AG04450 (cell line): ENCODE results near the gene EID3. TPM values are rescaled to one million over a fixed set of nuclear protein-coding genes. Genes with fewer than 3 reads are reported as not detected.

Source experiments
- CTCF ChIA-PET: fragments of 300-600, 350-600 bp; formaldehyde crosslinking; extraction: SDS; loops from one replicate; lab custom pipeline; 2022; ENCODE audit warnings: antibody characterized with exemption, inconsistent platforms; lab: Charles Lee
- POLR2A ChIA-PET: fragments of 350-600 bp; formaldehyde crosslinking; extraction: SDS; loops from one replicate; lab custom pipeline; 2021; ENCODE audit warnings: antibody characterized with exemption, inconsistent platforms; lab: Yijun Ruan, JAX
- DNase-seq: peaks from one replicate; pipeline ENCODE4 v3.0.0-alpha.2; 2011; ENCODE audit warnings: low read depth, low spot score
- H3K27ac ChIP-seq: one replicate; pipeline ENCODE4 v1.5.1; 2012; ENCODE audit warnings: low read depth, low read length, control low read depth
- H3K27me3 ChIP-seq: one replicate; pipeline ENCODE4 v1.6.0; 2012; ENCODE audit warnings: low read length; ENCODE audit not compliant: control insufficient read depth, insufficient read depth
- H3K4me3 ChIP-seq: 2 replicates; pipeline ENCODE4 v1.5.1; 2011; ENCODE audit warnings: mild to moderate bottlenecking, low read depth, low read length, control low read depth
- H3K9me3 ChIP-seq: 2 replicates; pipeline ENCODE4 v1.5.1; 2012; ENCODE audit warnings: low read length; ENCODE audit not compliant: control insufficient read depth, insufficient read depth
- CTCF ChIP-seq: IDR thresholded peaks from 2 replicates; pipeline ENCODE4 v1.5.1; 2011; ENCODE audit warnings: low read depth, low read length, control low read depth, inconsistent platforms
- polyA plus RNA-seq: library from polyadenylated mRNA; depleted of rRNA; stranded (reverse); fragments of >200 nt; gene quantifications from 2 replicates; pipeline ENCODE4 v1.2.3, GENCODE V29; 2011

EID3 gene
- polyA plus RNA-seq, 1 experiment = 2.5 TPM

- CTCF ChIA-PET = interaction anchor here (0.9 kb wide), 1 partner anchor 134 kb away, joined by 3 read pairs; no protein-coding TSS in a partner anchor
Measured at GRCh38 chr12:104333692-104334255, 30.2 kb downstream of the EID3 start.

DNA sequence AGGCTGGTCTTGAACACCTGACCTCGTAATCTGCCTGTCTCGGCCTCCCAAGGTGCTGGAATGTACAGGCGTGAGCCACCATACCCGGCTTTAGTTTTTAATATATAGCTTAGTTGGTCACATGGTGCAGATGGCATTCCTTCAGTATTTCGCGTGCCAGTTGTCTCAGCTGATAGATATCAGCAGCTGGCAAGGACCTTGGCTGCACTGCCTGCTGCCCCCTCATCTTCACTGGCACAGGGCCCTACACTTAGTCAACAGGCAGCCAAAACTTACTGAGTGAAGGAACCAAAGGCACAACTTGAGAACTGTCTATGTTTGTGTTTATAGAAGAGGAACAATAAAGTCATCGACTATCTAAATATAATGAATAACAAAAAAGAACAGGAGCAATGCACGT, 31.0 kb downstream of the EID3 start:
- no peaks in the 10 kb centered on the region for H3K9me3 ChIP-seq
- no peak overlapping the region for H3K4me3 ChIP-seq
- no peak overlapping the region for H3K27ac ChIP-seq
- DNase-seq = no peak
- TF ChIP-seq CTCF = no peak
- ChIA-PET POLR2A (no interaction called here), CTCF (interaction anchor here (0.9 kb wide), 1 partner anchor 135 kb away, joined by 3 read pairs; no protein-coding TSS in a partner anchor)
- H3K27me3 ChIP-seq = no peaks in the 10 kb centered on the region

More at GRCh38 chr12:104333692-104334255, 30.2 kb downstream of the EID3 start:
- DNase-seq = no peak
- no peak for TF ChIP-seq CTCF
- POLR2A ChIA-PET = interaction anchor here (0.7 kb wide), 1 partner anchor 13 kb away, joined by 4 read pairs; no protein-coding TSS in a partner anchor
- Histone ChIP-seq H3K9me3 (no peaks in the 10 kb centered on the region), H3K4me3 (no peak overlapping the region), H3K27me3 (no peaks in the 10 kb centered on the region), H3K27ac (no peak overlapping the region)

DNA sequence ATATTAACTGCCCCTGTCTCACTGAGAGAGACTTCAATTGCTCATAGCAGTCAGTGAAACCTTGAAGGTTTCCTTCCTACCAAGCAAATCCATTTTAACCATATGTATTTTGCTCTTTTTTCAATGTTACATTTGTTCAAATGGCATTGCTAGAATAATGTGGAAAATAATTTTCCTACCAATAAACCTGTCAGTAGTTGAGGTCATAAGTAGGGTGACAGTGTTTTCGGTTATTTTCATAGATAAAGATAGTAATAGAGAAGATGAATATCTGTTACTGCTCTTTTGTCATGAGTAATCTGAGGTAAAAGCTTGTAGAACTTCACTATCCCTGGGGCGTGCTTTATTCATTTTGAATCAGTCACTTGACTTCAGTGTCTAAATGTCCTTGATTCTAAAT, 32.6 kb downstream of the EID3 start:
- no peak for TF ChIP-seq CTCF
- Histone ChIP-seq H3K9me3 (no peaks in the 10 kb centered on the region), H3K27me3 (no peaks in the 10 kb centered on the region), H3K4me3 (no peak overlapping the region), H3K27ac (no peak overlapping the region)
- POLR2A ChIA-PET = no interaction called here
- CTCF ChIA-PET = interaction anchor here (0.9 kb wide), 1 partner anchor 120 kb away, joined by 3 read pairs; the partner anchor contains the start of gene TXNRD1
- no peak for DNase-seq

GRCh38 chr12:104337030-104337558, 33.6 kb downstream of the EID3 start:
- no peak for TF ChIP-seq CTCF
- Histone ChIP-seq H3K4me3 (no peak overlapping the region), H3K9me3 (no peaks in the 10 kb centered on the region), H3K27me3 (no peaks in the 10 kb centered on the region), H3K27ac (no peak overlapping the region)
- no peak for DNase-seq
- ChIA-PET CTCF (no interaction called here), POLR2A (interaction anchor here (0.6 kb wide), 2 partner anchors 153 to 288 kb away, joined by 3 to 4 read pairs; no protein-coding TSS in a partner anchor)

DNA sequence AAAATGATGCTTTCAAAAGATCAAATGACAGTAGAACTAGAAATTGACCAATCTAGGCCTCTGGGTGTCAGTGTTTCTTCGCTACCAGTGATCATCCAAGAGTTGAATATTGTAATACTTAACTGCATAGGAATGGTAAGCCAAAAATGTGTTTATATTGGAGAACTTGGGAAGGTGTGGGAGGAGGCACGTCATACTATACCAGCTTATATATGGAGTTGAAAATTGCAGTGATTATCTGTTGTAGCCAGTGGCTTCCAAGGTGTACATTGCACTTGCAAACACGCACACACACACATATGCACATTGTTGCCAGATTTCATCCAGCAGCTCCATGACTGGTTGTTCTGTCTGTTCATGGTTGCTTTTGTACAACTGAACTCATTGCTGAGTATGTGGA, 36.1 kb downstream of the EID3 start:
- CTCF ChIA-PET = interaction anchor here (1.2 to 1.7 kb wide), 3 partner anchors 11 to 760 kb away, joined by 3 to 7 read pairs (median 3); no protein-coding TSS in a partner anchor
- Histone ChIP-seq H3K9me3 (no peaks in the 10 kb centered on the region), H3K27ac (no peak overlapping the region), H3K4me3 (no peak overlapping the region), H3K27me3 (no peaks in the 10 kb centered on the region)
- POLR2A ChIA-PET = interaction anchor here (0.6 kb wide), 1 partner anchor 15 kb away, joined by 6 read pairs; no protein-coding TSS in a partner anchor
- no peak for DNase-seq
- no peak for TF ChIP-seq CTCF
